NOMO-1 treated with DMSO at 0.1 percent for 48 hours (cell line): Measurements from ENCODE around the gene TNFRSF25.
"Not testable (repeated sequence)": the region's sequence is repeated elsewhere in the genome, so short reads cannot be mapped to it uniquely, and the experiment has no call there.

ENCODE experiments used
- DNase-seq: peaks from one replicate; lab custom pipeline; 2025; ENCODE audit not compliant: unreplicated experiment; lab: John Stamatoyannopoulos, UW

Gene TNFRSF25

GRCh38 chr1:6502000-6502891 lies 36.3 kb upstream of the TNFRSF25 start:
- no peak for DNase-seq

DNA sequence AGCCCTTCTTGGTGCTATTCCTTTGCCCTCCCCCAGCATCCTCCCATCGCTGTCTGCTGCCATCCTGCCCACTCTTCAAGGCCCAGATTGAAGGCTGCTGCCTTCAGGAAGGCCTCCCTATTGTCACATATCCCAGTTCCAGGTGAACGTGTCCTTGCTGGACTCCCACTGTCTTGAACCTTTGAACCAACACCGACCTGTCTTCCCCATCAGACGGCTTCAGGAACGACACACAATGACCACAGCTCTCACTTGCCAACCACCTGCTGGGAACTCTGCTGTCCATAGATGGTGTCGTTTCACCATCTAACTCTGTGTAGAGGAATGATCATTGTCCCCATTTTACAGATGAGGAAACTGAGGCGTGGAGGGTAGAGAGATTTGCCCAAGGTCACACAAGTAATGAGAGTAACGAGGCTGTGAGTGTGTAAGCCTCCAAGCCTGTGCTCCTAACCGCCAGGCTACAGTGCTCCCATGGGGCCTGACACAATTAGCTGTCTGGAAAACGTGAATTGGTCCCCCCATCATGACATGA lies 35.4 kb upstream of the TNFRSF25 start:
- DNase-seq = no peak

- DNase-seq = no peak
Observed at GRCh38 chr1:6500544-6501278, 34.7 kb upstream of the TNFRSF25 start.

- no peak for DNase-seq
Observed at GRCh38 chr1:6499296-6499695, 33.3 kb upstream of the TNFRSF25 start.

- no peak for DNase-seq
Observed at GRCh38 chr1:6498576-6499111, 32.7 kb upstream of the TNFRSF25 start.

GRCh38 chr1:6497867-6498575 lies 32.0 kb upstream of the TNFRSF25 start:
- DNase-seq = no peak

DNA sequence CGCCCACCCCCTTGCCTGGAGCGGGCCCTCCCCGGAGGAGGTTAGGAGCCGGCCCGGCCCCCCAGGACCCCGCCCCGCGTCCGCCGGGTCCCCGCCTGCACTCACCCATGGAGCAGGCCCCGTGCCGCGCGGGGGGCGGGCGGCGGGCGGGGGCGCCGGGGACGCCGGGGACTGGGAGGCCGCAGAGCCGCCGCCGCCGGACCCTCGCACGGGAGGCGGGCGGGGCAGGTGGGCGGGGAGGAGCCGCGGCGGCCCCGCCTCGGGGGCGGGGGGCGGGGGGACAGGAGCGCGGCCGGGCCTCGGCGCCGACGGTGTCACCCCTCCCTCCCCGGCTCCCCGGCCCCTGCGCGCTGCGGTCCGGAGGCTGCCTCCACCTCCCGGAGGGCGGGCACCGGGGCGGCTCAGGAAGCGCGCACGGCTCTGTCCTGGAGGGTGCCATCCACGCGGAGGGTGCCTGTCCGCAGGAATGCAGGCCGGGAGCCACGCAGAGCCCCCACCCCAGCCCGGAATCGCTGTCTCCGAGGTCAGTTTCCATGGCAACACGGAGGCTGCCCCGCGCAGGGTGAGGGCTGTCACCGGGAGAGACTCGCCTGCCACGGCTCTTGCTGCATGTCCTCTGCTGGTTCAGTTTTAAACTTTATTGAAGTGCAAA lies 31.4 kb upstream of the TNFRSF25 start:
- DNase-seq = no peak

- no peak for DNase-seq
Observed at GRCh38 chr1:6496890-6497214, 30.9 kb upstream of the TNFRSF25 start.

- no peak for DNase-seq
Observed at GRCh38 chr1:6496365-6496721, 30.4 kb upstream of the TNFRSF25 start.

DNA sequence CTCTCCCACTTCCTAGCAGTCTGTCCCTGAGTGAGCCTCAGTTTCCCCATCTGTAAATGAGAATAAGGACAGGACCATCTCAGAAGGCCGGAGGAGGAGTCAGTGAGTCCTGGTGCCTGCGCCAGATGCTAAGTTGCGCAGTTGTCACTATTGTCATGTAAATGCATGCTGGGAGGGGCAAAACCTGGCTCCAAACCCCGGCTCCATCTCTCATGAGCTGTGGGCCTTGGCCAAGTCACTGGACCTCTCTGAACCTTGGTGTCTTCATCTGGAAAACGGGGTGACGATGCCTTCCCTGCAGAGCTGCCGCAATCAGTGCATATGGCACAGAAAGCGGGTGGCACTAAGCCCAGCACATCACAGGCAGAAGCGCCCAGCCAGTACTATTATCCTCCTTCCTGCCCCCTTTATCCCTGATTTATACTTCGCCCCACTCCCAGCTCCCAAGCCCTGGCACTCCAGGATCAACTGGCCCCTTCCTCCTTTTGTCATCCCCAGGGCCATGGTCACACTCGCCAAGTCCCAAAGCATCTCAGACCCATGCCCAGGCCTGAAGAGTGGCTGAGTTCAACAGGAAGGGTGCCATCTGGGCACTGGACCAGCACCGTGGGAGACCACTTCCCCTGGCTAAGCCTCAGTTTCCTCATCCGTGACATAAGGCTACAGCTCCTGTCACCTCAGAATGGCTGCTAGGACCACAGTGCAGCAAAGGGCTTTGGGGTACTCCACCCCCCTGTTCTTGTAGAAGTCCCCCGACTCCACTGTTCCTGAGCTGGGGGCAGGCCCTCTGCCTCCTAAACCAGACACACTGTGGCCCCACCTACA lies 29.8 kb upstream of the TNFRSF25 start:
- DNase-seq = no peak

DNA sequence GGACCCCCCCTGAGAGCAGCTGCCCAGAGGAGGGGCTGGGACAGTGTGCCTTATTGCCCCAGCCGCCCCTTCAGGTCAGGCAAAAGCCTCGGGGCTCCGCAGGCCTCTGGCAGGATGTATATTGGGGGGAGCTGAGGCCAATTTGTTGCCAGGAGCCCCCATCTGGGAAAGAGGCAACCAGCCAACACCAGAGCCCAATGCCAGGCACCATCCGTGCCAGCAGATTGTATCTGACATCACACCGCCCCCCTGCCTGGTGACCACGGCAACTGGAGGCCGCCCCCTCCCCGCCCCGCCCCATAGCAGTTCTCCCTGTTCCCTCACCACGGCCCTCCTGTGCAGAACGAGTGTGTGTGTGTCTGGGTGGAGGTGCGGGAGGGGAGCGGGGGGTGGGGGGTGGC lies 29.1 kb upstream of the TNFRSF25 start:
- no peak for DNase-seq

- DNase-seq = no peak
Observed at GRCh38 chr1:6494627-6495026, 28.7 kb upstream of the TNFRSF25 start.

- not testable (repeated sequence) for DNase-seq
Observed at GRCh38 chr1:6493834-6494223, 27.9 kb upstream of the TNFRSF25 start.

- no peak for DNase-seq
Observed at GRCh38 chr1:6491966-6492365, 26.0 kb upstream of the TNFRSF25 start.

- no peak for DNase-seq
Observed at GRCh38 chr1:6491480-6491962, 25.5 kb upstream of the TNFRSF25 start, which contains the start of gene PLEKHG5. TSS of gene PLEKHG5 (minus strand) at chr1:6491667. CDS start at chr1:6477571, 14,096 bp downstream.

- no peak for DNase-seq
Observed at GRCh38 chr1:6491081-6491449, 25.1 kb upstream of the TNFRSF25 start.

DNA sequence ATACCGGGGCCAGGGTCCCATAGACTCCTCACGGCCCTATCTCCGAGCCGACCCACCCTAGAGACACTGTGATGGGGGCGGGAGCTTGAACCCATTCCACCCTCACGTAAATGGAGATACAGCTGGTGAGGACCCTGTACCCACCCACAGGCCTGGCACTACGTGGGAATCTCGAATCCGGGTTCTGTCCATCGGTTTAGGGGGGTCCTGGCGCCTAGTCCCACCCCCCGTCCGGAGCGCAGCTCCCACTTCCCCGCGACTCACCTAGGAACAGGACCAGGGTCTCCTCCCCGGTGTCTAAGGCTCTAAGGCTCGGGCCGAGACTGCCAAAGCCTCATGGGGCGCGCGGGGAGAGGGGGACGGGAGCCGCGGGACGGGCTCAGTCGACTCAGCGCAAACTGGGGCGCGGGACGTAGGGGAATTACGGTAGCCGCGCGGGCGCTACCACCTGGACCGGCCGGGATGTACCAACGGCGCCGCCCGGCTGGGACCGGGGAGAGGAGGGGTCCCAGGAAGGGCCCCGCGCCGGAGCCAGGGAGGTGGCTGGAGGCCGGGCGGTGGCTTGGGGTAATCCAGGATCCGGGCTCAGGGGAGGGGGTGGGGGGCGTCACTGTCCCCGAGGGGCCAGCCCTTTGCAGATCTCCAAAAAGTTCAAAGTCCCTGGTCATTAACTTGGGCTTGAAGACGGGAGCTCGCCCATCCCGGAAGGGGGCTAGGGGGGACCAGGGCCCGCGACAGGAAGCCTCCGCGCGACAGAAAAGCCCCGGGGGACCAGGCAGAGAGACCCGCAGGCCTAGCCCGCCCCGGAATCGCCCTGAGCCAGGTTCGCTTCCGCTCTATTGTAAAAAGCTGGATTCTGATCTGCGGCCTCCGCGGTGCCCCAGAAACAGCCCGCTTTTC lies 24.5 kb upstream of the TNFRSF25 start:
- no peak for DNase-seq

GRCh38 chr1:6489799-6490180 lies 23.8 kb upstream of the TNFRSF25 start:
- peak; percentile 54 for DNase-seq

DNA sequence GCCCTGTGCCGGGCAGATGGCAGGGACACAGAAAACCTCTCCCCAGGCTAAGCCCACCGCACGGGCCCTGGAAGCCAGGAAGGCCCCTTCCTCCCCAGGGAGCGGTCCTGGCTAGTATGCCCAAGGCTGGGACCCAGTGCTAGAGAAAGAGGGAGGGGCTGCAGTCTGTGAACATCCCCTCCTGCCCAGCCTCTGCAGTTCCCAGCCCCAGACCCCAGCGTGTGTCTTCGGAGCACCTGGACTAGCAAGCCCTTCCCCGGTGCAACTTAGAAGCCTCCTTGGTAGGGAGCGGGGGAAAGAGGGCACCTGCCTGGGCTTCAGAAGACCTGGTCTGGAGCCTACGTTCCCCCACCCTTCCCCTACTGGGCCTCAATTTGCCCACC lies 23.4 kb upstream of the TNFRSF25 start:
- no peak for DNase-seq
